Skin of body (tissue), 2 donors: ENCODE measurements around the gene DDOST. TPM values are rescaled to one million over a fixed set of nuclear protein-coding genes. Genes with fewer than 3 reads are reported as not detected.

Experiments used
- DNase-seq: peaks from one replicate; lab custom pipeline; 2025; lab: John Stamatoyannopoulos, UW
- total RNA-seq: library from RNA; depleted of rRNA; stranded (reverse); fragments of >200 nt; gene quantifications from one replicate; pipeline ENCODE4 v1.2.3, GENCODE V29; 2014

DDOST gene
- total RNA-seq = 99.2 TPM

GRCh38 chr1:20661207-20662109 is at the start of gene DDOST:
Gene DDOST (minus strand): TSS chr1:20661369. CDS start chr1:20661350, 19 bp downstream.
- peak; percentile 98 for DNase-seq

GRCh38 chr1:20710469-20711284 is 49.5 kb upstream of the DDOST start:
- DNase-seq = no peak

- DNase-seq = no peak
These were observed 48.7 kb upstream of the DDOST start for GRCh38 chr1:20709868-20710267.

- no peak for DNase-seq
These were observed 47.7 kb upstream of the DDOST start for GRCh38 chr1:20708891-20709290.

GRCh38 chr1:20708057-20708456 is 46.9 kb upstream of the DDOST start:
- DNase-seq = no peak

GRCh38 chr1:20706841-20707240 is 45.7 kb upstream of the DDOST start:
- no peak for DNase-seq

- no peak for DNase-seq
These were observed 44.1 kb upstream of the DDOST start for GRCh38 chr1:20705203-20705755.

GRCh38 chr1:20704390-20705202 is 43.4 kb upstream of the DDOST start:
- no peak for DNase-seq

GRCh38 chr1:20703124-20703756 is 42.1 kb upstream of the DDOST start:
- no peak for DNase-seq

- no peak for DNase-seq
These were observed 41.2 kb upstream of the DDOST start for GRCh38 chr1:20702416-20702815.

GRCh38 chr1:20701847-20702246 is 40.7 kb upstream of the DDOST start:
- DNase-seq = no peak

GRCh38 chr1:20701446-20701845 is 40.3 kb upstream of the DDOST start:
- DNase-seq = no peak

GRCh38 chr1:20700636-20701215 is 39.6 kb upstream of the DDOST start:
- DNase-seq = no peak

GRCh38 chr1:20699558-20699957 is 38.4 kb upstream of the DDOST start:
- no peak for DNase-seq

GRCh38 chr1:20698195-20698910 is 37.2 kb upstream of the DDOST start:
- no peak for DNase-seq

- no peak for DNase-seq
These were observed 36.4 kb upstream of the DDOST start for GRCh38 chr1:20697563-20697962.

- DNase-seq = peak; percentile 69
These were observed 35.5 kb upstream of the DDOST start for GRCh38 chr1:20696397-20697333.

- no peak for DNase-seq
These were observed 34.3 kb upstream of the DDOST start for GRCh38 chr1:20695515-20695914.

GRCh38 chr1:20693623-20694022 is 32.5 kb upstream of the DDOST start:
- DNase-seq = no peak
